ENCODE results near the gene FAM135A.
"Not testable (repeated sequence)": the region's sequence is repeated elsewhere in the genome, so short reads cannot be mapped to it uniquely, and the experiment has no call there.

The FAM135A gene

GRCh38 chr6:70396163-70396562 is 17.1 kb upstream of the FAM135A start:
- DNase-seq (ENCODE audit: low read depth, low spot score), result no peak

GRCh38 chr6:70396796-70397729 is 16.2 kb upstream of the FAM135A start:
- no peak for DNase-seq (ENCODE audit: low read depth, low spot score)

- DNase-seq (ENCODE audit: low read depth, low spot score), result no peak
Observed at GRCh38 chr6:70398783-70399728, 14.3 kb upstream of the FAM135A start.

DNA sequence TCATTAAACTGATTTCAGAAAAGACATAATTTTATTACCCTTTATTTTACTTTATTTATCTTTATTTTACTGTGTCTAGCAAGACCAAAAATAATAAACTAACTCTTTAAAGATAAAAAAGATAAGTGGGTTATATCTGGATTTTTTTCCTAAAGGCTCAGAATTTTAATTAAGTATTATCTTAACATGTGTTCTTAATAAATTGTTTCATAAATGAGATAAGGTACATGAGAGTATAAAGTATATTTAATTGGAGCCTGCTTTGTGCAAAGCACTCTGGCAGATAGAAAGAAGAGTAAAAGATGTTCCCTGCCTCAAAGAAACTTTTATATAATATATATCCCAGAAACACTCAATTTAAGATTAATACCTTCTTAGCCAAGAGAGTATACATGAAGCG is 8.7 kb upstream of the FAM135A start:
- no peak for DNase-seq (ENCODE audit: low read depth, low spot score)

DNA sequence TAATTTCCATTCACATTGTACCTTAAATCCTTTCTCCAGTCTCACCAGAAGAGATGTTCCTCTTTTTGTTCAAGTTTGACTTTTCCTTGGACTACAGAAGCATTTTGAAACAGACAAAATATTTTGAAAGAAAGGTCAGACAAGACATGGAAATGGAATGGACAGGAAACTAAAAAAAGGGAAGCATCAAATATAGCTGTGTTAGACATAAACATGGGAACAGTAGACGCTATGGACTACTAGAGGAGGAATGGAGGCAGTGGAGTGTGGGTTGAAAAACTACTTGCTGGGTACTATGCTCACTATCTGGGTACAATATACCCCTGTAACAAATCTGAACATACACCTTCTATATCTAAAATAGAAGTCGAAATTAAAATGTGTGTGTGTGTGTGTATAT is 4.1 kb upstream of the FAM135A start:
- DNase-seq (ENCODE audit: low read depth, low spot score), result no peak

- no peak for DNase-seq (ENCODE audit: low read depth, low spot score)
Observed at GRCh38 chr6:70411542-70412251, 1.6 kb upstream of the FAM135A start.

DNA sequence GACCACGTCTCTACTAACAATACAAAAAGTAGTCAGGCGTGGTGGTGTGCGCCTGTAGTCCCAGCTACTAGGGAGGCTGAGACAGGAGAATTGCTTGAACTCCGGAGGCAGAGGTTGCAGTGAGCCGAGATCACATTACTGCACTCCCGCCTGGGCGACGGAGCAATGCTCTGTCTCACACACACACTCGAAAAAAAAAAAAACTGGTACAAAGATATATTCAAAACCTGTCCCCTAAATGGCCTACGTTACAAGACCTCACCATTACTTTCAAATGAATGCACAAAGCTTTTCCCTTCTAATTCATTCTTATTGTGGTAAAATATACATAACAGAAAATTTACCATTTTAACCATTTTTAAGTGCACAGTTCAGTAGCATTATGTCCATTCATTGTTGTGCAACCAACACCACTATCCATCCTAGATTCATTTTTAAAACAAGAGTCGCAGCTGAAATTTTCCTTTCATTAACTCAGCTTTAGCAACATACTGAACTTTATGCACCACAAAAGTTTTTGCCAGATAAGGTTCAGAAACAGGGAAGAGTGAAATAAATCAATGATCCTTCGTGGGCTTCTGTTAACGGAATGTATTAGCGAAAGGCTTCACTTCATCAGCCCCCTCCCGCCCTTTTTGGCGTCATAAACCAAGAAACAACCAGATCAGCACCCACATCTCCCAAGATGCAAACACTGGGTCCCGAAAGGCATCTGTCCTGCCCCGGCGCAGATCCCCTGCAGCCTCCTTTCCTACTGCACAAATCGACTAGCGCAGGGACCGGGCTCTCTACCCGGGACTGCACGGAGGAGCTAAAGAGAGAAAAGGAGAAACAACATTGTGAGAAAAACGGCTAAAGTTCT is 825 bp upstream of the FAM135A start:
- DNase-seq (ENCODE audit: low read depth, low spot score), result no peak

GRCh38 chr6:70413992-70414494 is 735 bp downstream of the FAM135A start:
- no peak for DNase-seq (ENCODE audit: low read depth, low spot score)

DNA sequence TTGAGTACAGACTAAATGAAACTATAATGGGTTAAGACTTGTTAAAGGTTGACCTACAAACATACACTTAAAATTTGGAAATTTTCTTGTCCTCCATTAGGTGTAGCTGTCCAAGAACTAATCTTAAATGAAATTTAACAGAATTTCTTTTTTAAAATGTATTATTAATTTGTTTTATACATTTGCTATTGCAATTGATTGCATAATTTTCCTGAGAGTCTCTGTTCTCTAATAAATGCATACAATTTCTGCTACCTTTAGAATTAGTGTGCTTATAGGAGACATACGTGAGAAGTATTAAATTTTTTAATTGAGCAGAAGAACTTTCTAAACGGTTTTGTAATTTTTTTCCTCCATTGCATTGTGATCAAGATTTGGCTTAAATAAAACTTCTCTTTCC is 1.5 kb downstream of the FAM135A start:
- no peak for DNase-seq (ENCODE audit: low read depth, low spot score)

DNA sequence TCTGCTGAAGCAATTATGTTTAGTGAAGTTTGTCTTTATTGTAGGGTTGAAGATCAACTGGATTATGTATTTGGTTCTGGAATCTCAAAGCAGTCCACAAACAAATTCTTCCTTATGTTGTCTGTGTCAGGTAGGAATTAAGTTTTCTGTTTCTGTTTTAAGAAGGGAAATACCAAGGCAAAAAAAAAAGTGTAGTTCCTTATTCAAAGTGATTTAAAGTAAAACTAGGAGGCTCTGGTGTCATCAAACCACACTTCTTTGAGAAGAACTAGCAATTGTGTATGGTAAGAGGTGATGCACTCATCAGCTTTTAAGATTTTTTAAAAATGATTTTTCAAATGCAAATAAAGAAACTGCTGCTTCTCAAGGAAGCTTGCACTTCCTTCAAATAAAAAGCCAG is 1.9 kb downstream of the FAM135A start:
- no peak for DNase-seq (ENCODE audit: low read depth, low spot score)

DNA sequence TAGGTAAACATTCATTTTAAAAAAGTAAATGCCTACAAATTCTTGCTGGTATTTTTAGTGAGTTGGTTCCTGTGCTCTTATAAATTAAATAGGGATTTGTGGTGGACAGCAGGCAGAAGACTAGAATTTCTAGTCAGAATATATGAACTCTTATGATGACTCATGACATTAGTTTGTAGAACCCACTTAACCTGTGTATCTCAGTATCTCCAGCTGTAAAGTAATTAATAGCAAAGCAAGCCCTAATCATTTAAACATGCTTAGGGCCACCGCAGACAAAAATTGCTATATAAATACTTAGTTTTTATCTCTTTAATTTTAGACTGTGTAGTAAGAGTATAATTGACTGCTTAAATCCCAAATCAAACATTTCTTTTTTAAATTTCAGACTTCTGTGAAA is 2.4 kb downstream of the FAM135A start:
- no peak for DNase-seq (ENCODE audit: low read depth, low spot score)

DNA sequence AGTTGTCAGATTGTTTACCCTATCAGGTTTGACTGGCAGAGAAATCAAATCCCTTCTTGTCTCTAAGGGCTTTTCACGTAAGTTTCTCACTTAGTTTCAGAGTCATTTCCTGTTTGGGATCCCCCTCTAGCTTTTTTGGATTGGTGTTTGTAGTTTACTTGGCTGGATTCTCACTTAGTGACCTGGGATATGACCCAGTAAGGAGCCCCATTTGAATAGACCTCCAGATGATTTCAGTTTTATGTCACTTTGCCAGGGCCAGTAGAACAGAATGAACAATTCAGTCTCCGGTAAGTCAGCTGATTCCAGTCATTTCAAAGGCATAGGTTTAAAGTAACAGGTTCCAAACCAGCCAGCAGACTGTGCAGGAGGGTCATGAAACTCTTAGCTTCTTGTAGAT is 8.2 kb downstream of the FAM135A start:
- DNase-seq (ENCODE audit: low read depth, low spot score), result no peak

GRCh38 chr6:70423189-70424134 is 10.2 kb downstream of the FAM135A start:
- DNase-seq (ENCODE audit: low read depth, low spot score), result no peak

DNA sequence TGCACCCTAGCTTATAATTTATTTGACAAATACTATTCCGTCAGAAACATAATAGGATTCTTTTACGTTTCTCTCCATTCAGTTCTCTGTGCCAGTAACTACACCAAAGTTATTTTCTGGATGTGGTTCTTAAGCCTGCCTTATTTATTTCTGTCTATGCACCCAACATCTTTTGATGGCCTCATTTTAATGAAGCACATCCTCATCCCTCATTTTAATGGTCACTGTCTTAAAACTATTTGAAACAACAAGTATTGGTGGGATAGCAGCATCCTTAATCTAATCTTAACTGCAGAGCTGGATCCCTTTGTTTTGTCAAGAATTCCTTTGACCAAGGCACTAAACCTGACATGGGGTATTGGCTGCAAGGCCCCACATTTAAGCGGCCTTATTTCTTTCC is 11.0 kb downstream of the FAM135A start:
- no peak for DNase-seq (ENCODE audit: low read depth, low spot score)

DNA sequence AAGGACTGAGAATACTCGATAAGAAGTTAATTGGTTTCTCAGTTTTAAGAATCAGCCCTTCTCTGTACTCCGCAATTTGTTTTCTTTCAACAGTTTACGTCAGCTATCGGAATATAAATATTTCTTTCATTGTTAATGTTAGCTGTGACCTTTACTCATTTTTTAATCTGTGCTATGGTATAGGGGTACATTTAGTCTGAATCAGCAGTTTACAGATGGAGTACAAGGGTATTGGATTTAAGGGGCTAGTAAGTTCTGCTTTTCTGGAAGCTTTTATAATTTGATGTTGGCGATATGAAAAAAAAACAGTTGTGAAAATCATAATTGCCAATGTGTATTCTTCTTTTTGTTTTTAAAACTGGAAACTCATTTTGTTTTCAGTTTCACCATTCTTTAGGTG is 23.0 kb downstream of the FAM135A start:
- DNase-seq (ENCODE audit: low read depth, low spot score), result no peak

GRCh38 chr6:70445001-70445400 is 31.7 kb downstream of the FAM135A start:
- no peak for DNase-seq (ENCODE audit: low read depth, low spot score)

DNA sequence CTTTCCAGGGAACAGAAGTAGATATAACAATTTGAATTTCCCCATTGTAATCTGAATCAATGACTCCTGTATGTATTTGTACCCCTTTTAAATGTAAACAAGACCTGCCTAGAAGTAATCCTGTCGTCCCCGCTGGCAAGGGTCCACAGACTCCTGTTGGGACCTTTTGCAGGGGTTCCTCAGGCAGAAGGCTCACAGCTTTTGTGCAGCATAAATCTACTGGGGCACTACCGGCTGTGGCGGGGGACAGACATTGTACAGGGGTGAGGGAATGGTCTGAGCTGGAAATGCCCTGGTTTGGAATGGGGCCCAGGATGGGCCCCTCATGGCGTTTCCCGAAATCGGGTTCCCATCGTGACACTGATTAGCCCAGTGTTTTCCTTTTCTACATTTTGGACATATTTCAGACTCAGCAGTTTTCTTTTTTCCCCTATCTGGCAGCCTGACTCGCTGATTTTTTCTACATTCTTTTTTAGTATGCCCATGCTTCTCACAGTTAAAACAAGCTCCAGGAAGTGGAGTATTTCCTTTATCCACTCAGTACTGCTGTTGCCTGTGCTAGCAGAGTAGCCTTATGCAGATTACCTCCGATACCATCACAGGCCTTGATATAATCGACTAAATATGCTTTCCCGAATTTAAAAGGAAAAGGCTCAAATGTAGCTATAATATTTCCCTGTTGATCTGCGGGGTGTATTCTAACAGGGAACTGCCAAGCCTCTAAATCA is 34.2 kb downstream of the FAM135A start:
- not testable (repeated sequence) for DNase-seq (ENCODE audit: low read depth, low spot score)

GRCh38 chr6:70453899-70454298 is 40.6 kb downstream of the FAM135A start:
- DNase-seq (ENCODE audit: low read depth, low spot score), result not testable (repeated sequence)

GRCh38 chr6:70456735-70457134 is 43.4 kb downstream of the FAM135A start:
- DNase-seq (ENCODE audit: low read depth, low spot score), result no peak
